Osteoblast (primary cell): ENCODE measurements around the gene CELF4. TPM values are rescaled to one million over a fixed set of nuclear protein-coding genes. Genes with fewer than 3 reads are reported as not detected.

Experiments used
- DNase-seq: peaks from one replicate; pipeline ENCODE4 v3.0.0; 2011; ENCODE audit warnings: low spot score, mixed read lengths; ENCODE audit not compliant: insufficient read length; ENCODE audit errors: missing footprints
- H2AFZ ChIP-seq: 2 replicates; pipeline ENCODE4 v1.6.0; 2011; ENCODE audit warnings: mild to moderate bottlenecking, low read length
- H3K27ac ChIP-seq: 2 replicates; pipeline ENCODE4 v1.5.1; 2011; ENCODE audit warnings: mild to moderate bottlenecking, low read depth, low read length, moderate library complexity
- H3K27me3 ChIP-seq: 2 replicates; pipeline ENCODE4 v1.6.0; 2012; ENCODE audit warnings: mild to moderate bottlenecking, control low read depth, inconsistent platforms, low read length, moderate library complexity; ENCODE audit not compliant: insufficient read depth
- H3K36me3 ChIP-seq: 2 replicates; pipeline ENCODE4 v1.5.1; 2011; ENCODE audit warnings: mild to moderate bottlenecking, low read length, control low read depth, moderate library complexity; ENCODE audit not compliant: insufficient read depth
- H3K4me1 ChIP-seq: 2 replicates; pipeline ENCODE4 v1.5.1; 2011; ENCODE audit warnings: mild to moderate bottlenecking, low read length, control low read depth, moderate library complexity; ENCODE audit not compliant: insufficient read depth
- H3K4me2 ChIP-seq: 2 replicates; pipeline ENCODE4 v1.6.0; 2011; ENCODE audit warnings: mild to moderate bottlenecking, low read length; ENCODE audit not compliant: insufficient read depth
- H3K4me3 ChIP-seq: fragments of 200-600 bp; sonication (generic); 3 replicates; pipeline ENCODE4 v1.5.1; 2012; ENCODE audit warnings: mild to moderate bottlenecking, low read length, inconsistent platforms; ENCODE audit not compliant: insufficient read depth
- H3K79me2 ChIP-seq: 2 replicates; pipeline ENCODE4 v1.6.0; 2012; ENCODE audit warnings: mild to moderate bottlenecking, low read length, control low read depth, inconsistent platforms; ENCODE audit not compliant: insufficient read depth
- H3K9me3 ChIP-seq: 2 replicates; pipeline ENCODE4 v1.5.1; 2011; ENCODE audit warnings: low read depth, low read length, control low read depth
- H4K20me1 ChIP-seq: 2 replicates; pipeline ENCODE4 v1.6.0; 2012; ENCODE audit warnings: mild to moderate bottlenecking, low read length, control low read depth; ENCODE audit not compliant: insufficient read depth
- CTCF ChIP-seq: IDR thresholded peaks from 2 replicates; pipeline ENCODE4 v1.5.1; 2011; ENCODE audit warnings: mild to moderate bottlenecking, low read depth, low read length, moderate library complexity; ENCODE audit errors: extremely low read depth
- total RNA-seq: library from RNA; depleted of rRNA; stranded (reverse); fragments of >200 nt; gene quantifications from 2 replicates; pipeline ENCODE4 v1.2.3, GENCODE V29; 2012

Gene CELF4
- total RNA-seq, 1 donor, result not detected

GRCh38 chr18:37316468-37316867 is 249.1 kb downstream of the CELF4 start:
- DNase-seq, result no peak
- Histone ChIP-seq H3K4me3 (no peak overlapping the region), H4K20me1 (no peaks in the 10 kb centered on the region), H3K4me1 (no peaks in the 10 kb centered on the region), H3K4me2 (no peak overlapping the region), H3K36me3 (no peaks in the 10 kb centered on the region), H3K27ac (no peak overlapping the region), H3K79me2 (no peaks in the 10 kb centered on the region), H3K9me3 (no peaks in the 10 kb centered on the region), H2AFZ (no peak overlapping the region), H3K27me3 (peaks cover 3% of the 10 kb centered on the region)
- no peak for TF ChIP-seq CTCF

GRCh38 chr18:37315935-37316334 is 249.7 kb downstream of the CELF4 start:
- Histone ChIP-seq H3K79me2 (no peaks in the 10 kb centered on the region), H3K4me1 (no peaks in the 10 kb centered on the region), H3K4me2 (no peak overlapping the region), H3K27me3 (no peaks in the 10 kb centered on the region), H3K27ac (no peak overlapping the region), H2AFZ (no peak overlapping the region), H4K20me1 (no peaks in the 10 kb centered on the region), H3K9me3 (no peaks in the 10 kb centered on the region), H3K36me3 (no peaks in the 10 kb centered on the region), H3K4me3 (no peak overlapping the region)
- TF ChIP-seq CTCF, result no peak
- no peak for DNase-seq

- no peaks in the 10 kb centered on the region for H4K20me1 ChIP-seq
- H3K9me3 ChIP-seq, result no peaks in the 10 kb centered on the region
- no peak overlapping the region for H3K4me3 ChIP-seq
- H3K4me1 ChIP-seq, result no peaks in the 10 kb centered on the region
- H2AFZ ChIP-seq, result no peak overlapping the region
- DNase-seq, result no peak
- no peak for TF ChIP-seq CTCF
- no peaks in the 10 kb centered on the region for H3K79me2 ChIP-seq
- H3K27ac ChIP-seq, result no peak overlapping the region
- no peaks in the 10 kb centered on the region for H3K27me3 ChIP-seq
- no peak overlapping the region for H3K4me2 ChIP-seq
- H3K36me3 ChIP-seq, result no peaks in the 10 kb centered on the region
These were observed 251.1 kb downstream of the CELF4 start for GRCh38 chr18:37314534-37314933.

GRCh38 chr18:37313624-37314023 is 252.0 kb downstream of the CELF4 start:
- Histone ChIP-seq H3K27ac (no peak overlapping the region), H2AFZ (no peak overlapping the region), H3K9me3 (no peaks in the 10 kb centered on the region), H3K4me2 (no peak overlapping the region), H3K36me3 (no peaks in the 10 kb centered on the region), H3K4me3 (no peak overlapping the region), H3K79me2 (no peaks in the 10 kb centered on the region), H3K4me1 (no peaks in the 10 kb centered on the region), H3K27me3 (no peaks in the 10 kb centered on the region), H4K20me1 (no peaks in the 10 kb centered on the region)
- TF ChIP-seq CTCF, result no peak
- DNase-seq, result no peak
